GM13976 (cell line): ENCODE results near the gene SLC12A7.

Source experiments
- DNase-seq: peaks from one replicate; pipeline ENCODE4 v3.0.0; 2012; ENCODE audit warnings: low spot score
- CTCF ChIP-seq: IDR thresholded peaks from 2 replicates; pipeline ENCODE4 v1.5.1; 2012; ENCODE audit warnings: borderline replicate concordance, mild to moderate bottlenecking; ENCODE audit not compliant: insufficient read depth; ENCODE audit errors: extremely low read depth, missing control alignments, control extremely low read depth
- in situ Hi-C: fragments of 300-500 bp; cut with MboI; formaldehyde crosslinking; loops from one replicate; pipeline ENCODE4 v1.12.0; 2022; ENCODE audit warnings: low sequenced_read_pairs, mixed read lengths, inconsistent platforms; ENCODE audit not compliant: unreplicated experiment

The SLC12A7 gene

DNA sequence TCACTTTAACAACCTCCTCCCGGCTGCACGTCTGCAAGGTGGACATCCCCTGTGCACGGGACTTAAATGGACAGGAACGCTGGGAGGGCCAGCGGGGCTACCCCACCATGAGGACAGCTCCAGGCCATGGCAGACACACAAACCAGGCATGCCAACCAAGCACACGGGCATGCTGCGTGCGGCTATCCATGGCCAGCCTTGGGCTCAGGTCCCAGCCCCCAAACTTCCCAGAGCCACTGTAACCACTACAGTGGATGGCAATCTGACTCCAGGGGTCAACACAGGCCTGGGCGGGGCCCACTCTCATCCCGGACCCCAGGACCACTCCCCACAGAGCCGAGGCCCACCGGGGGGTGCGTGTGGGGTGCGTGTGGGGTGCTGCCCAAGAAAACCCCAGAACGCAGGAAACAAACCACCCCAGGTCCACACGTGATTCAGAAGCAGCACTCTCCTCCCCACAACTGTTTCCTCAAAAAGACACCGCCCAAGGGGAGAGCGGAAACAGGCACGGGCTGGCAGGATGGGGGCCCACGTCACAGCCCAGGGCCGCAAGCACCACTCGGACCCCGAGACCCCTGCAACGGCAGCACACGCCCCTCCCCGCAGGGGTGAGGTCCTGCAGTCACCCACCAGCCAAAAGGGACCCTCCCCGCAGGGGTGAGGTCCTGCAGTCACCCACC, 7.4 kb downstream of the SLC12A7 start:
- in situ Hi-C loops, result no loop called here
- no peak for DNase-seq

DNA sequence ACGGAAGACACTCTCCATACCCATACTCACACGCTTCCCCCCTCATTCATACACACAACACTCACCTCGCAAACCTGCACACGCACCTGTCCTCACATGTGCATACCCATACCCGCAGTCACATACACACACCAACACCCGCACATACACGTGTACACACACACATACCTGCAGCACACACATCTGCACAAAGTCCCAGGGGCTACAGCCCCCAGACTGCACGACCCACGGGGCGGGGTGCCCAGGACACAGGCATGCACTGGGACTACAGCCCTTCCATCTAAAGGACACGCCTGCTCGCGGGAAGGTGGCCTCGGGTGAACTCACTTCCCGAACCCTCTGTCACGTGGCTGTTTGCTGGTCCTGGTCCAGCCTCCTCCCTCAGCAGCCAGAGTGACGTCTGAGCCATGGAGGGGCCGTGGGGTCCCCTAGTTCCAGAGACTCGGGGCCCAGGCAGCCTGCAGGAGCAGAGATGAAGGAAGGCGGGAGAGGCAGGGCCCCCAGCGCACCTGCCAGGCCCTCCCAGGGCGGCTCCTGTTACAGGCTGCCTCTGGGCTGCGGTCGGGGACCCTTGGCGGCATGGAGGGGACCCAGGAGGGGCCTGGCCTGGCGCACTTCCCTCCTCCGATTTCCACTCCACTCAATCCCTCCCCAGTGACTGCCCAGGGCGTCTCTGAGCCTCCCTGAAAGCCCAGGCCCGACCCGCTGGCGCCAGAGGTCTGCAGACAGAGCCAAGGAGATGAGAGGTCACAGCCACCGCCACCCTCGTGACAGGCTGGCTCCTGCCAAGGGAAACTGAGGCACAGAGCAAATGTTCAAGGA, 8.1 kb downstream of the SLC12A7 start:
- no peak for DNase-seq
- in situ Hi-C loops, result no loop called here
- no peak for TF ChIP-seq CTCF

More for the DNA sequence above, 7.4 kb downstream of the SLC12A7 start:
- TF ChIP-seq CTCF, result no peak

DNA sequence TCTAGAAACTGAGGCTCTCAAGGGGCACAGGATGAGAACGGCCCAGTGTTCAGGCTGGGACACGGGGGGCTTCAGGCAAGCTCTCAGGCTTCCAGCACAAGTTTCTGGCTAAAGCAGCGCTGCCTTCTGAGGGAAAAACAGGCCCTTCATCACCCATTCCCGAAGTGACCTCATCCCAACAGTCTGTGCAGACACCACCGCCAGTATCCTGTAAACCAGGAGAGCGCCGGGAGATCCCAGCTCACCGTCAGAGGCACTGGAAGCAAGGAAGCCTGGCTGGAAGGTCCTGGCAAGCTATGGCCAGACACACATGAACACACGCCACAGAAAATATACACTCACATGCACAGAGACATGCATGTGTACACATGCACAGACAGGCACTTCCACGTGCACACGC, 8.8 kb downstream of the SLC12A7 start:
- in situ Hi-C loops, result no loop called here
- DNase-seq, result no peak
- TF ChIP-seq CTCF, result no peak

- no peak for DNase-seq
- TF ChIP-seq CTCF, result no peak
- in situ Hi-C loops, result no loop called here
These were observed 9.7 kb downstream of the SLC12A7 start for GRCh38 chr5:1101961-1102713.

- in situ Hi-C loops, result no loop called here
- TF ChIP-seq CTCF, result no peak
- no peak for DNase-seq
These were observed 10.9 kb downstream of the SLC12A7 start for GRCh38 chr5:1100664-1101574.
